GM21367 (cell line): ENCODE results near the gene UBE3D.
"Not testable (repeated sequence)": the region's sequence is repeated elsewhere in the genome, so short reads cannot be mapped to it uniquely, and the experiment has no call there.

Experiments used
- ATAC-seq: cut with Tn5 transposase; IDR thresholded peaks from one replicate; pipeline ENCODE4 v1.9.1; 2021; ENCODE audit not compliant: unreplicated experiment

Gene UBE3D

DNA sequence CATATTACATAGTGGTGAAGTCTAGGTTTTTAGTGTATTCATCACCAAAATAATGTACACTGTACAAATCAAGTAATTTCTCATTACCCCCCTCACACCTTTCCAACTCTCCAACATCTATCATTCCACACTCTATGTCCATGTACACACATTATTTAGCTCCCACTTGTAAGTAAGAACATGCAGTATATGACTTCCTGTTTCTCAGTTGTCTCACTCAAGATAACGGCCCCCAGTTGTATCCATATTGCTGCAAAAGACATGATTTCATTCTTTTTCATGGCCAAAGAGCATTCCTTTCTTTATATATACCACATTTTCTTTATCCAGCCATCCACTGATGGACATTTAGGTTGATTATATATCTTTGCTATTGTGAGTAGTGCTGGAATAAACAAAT is 86.0 kb downstream of the UBE3D start:
- no peak for ATAC-seq

DNA sequence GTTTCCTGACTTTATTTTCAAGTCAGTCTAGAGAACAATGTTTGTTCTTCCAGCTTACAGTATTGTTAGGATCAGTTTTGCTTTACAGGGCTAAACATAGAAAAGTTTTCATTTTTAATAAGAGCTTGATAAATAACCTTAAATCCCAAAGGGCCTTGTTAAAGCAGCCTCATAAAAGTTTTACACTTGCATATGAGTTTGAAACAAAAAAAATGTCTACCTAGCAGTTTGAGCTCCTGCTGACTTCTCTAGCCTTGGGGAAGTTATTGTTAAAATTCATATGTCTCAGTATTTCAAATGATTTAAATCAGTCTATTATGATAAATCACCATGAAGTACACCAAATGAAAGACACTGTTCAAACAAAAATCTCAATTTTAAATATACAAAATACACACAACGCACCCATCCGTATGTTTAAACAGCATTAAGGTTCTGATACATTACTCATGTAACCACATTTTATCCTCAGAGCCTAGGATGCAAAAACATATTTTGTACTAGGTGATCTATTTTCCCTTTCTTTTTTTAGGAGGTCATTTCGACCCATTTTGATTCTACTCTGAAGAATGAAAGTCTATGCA is 87.2 kb downstream of the UBE3D start:
- no peak for ATAC-seq

DNA sequence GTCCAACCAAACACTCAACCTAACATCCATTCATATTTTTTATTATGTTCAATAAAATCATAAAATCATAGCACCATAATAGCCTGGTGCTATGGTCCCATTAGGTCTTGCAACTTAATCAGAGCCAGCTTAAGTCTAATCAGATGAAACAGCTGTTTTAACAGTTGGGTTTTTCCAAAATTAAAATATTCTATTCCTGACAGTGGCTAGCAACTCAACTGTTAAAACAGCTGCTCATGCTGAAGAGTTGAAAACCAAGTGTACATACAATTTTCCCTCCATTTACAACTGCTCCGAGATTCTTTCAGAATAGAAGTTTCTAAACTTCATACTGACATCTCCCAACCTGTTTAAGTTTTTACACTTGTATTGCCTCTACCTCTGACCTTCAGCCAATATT is 89.5 kb downstream of the UBE3D start:
- ATAC-seq: no peak

DNA sequence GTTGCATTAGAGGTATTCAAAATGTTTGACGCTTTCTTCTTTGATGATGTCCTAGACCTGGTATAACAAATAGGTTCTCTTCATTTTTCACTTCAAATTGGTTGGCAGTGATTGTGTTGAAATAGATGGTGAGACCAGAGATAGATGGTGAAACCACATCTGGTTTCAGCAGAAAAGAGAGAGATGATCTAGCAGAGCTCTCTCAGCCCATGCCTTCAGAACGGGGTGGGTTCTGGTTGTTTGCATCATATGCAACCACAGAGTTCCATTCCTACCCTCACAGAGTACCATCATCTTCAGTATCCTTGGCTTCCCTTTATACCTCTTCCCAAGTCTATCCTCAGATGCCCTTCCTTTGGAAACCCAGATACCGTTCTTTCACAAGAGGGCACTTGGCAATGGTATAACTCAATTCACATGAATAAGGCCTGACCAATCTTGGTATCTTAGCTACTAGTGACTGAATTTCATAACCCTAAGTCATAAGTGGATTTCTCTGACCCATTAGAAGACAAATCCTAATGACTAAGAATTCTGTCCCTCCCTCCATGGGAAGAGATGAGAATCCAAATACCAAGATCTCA is 93.7 kb downstream of the UBE3D start:
- no peak for ATAC-seq

DNA sequence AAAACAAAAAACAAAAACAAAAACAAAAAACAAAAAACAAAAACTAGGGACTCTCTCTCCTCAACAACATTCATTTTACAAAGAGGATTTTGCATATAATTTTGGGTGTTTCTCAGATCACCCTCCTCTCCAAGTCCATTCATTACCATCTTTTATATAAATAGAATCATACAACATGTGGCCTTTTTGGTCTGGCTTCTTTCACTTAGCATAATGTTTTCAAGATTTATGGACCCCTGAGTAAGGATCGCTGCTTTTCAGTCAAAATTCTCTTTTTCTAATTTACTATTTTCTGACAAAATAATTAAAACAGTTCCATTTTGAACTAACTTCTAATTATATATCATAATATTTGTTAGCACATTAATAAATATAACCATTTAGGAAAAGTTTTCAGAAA is 94.8 kb downstream of the UBE3D start:
- ATAC-seq: no peak

DNA sequence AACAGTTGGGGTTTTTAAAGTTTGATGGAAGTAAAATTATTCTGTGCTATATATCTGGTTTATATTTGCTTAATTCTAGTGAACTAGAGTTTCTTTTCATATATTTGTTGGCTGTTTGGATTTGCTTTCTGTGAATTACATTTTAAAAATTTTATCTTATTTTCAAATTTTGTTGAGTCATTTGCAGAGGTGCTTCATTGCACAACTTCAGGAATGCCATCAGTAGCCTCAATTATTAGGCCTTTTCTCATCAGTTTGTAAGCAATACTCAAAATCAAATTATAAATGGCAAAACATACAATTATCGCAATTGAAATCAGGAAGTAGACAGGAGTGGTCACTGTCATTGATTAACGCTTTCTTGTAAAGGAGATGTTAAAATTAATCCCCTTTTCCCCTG is 96.9 kb downstream of the UBE3D start:
- no peak for ATAC-seq

DNA sequence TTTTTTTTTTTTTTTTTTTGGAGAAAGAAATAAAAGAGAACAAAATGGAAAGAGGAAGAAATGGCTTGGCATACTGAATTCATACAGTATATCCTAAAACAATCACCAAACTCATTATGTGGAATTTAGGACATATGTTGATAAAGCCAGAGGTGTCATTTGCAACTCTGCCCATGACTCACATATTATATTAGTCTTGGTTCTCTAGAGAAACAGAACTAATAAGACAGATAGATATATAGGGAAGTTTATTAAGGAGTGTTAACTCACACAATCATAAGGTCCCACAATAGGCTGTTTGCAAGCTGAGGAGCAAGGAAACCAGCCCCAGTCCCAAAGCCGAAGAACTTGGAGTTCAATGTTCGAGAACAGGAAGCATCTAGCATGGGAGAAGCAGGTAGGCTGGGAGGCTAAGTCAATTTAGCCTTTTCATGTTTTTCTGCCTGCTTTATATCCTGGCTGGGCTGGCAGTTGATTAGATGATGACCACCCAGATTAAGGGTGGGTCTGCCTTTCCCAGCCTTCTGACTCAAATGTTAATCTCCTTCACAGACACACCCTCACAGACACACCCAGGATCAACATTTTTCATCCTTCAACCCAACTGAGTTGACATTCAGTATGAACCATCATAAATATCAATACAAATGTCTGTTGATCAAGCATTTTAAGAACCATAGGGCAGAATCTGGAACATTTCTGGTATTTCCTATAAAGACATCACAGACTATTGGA is 102.3 kb downstream of the UBE3D start:
- no peak for ATAC-seq

DNA sequence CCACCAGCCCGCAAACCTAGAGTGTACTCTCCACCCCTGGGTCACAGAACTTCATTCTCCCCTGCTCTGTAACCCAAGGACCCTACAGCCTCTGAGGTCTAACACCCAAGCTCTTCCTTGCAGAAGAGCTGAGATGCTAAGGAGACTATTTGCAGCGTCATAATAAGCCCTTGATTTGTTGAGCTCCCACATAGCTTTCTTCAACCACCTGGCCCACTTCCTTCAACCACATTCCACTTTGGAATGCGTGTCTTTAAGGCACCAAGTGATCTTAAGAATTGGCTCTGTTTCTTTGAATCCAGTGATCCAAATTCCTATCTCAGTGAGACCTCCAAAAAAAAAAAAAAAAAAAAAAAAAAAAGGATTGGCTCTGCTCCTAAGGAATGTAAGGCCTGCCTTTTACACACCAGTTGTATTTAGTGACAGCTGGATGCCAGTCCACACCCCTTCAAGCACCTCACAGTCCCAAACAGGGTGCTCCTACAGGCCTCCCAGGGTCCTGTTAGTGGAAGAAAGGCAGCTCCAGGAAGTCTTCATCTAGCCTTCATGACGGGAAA is 106.2 kb downstream of the UBE3D start:
- no peak for ATAC-seq

DNA sequence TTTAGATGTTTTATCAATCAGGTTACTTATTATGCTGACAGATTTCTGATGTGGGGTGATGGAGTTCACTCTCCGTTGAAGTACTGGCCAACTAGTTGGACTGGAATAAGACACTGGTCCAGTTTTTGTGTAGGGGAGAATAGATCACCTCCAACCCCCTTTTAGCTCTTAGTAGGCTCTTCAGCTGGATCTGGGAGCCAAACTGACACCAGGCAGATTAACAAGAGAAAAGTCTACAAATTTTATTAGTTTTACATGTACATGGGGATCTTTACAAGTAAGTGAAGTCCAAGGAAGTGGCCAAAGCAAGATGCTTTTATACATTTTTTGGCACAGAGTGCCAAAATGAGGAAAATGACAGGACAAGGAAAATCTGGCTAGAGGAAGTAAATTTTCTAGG is 107.1 kb downstream of the UBE3D start:
- ATAC-seq: no peak

DNA sequence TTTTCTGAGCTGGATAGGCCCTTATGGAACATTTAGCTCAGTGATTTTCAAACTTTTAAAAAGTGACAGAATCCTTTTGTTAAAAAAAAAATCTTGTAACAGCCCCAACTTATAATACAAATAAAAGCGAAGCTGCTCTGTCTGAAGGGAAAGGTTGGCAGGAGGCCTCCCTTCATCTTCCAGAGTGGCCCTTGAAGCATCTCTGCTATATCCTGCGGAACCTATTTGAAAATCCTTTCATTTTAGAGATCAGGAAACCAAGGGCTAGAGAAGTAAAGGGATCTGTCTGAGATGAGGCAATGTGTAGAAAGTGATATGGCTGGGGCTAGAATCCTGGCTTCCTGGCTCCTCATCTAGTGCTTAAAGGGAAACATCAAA is 107.8 kb downstream of the UBE3D start:
- no peak for ATAC-seq

DNA sequence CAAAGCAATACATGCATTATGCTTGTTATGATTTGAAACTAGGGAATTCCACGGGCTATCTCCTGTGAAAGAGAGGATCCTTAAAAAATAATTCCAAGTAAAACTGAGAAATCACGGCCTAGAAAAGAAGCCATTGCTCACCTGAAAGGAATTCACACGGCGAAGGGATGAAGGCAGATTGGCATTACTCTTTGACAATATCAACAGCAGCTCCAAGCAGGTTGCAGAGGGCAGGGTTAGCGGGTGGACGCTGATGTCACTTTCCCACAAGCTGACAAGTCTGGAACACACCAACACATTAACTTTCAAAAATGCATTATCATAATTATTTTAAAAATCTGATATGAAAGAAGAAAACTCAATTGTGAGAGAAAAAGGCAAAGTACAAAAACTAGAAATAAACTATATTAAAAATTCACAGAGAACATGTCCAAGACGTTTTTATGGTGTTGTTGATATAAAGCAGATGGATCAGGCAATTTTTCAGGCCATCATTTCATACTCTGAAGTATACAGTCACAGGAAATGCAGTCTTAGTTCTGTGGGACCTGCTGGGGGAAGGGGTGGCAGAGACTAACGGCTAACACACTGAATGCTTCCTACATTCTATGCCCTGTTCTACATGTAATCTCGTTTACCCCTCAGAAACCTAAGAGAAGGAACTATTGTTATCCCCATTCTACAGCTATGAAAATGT is 108.3 kb downstream of the UBE3D start:
- no peak for ATAC-seq

DNA sequence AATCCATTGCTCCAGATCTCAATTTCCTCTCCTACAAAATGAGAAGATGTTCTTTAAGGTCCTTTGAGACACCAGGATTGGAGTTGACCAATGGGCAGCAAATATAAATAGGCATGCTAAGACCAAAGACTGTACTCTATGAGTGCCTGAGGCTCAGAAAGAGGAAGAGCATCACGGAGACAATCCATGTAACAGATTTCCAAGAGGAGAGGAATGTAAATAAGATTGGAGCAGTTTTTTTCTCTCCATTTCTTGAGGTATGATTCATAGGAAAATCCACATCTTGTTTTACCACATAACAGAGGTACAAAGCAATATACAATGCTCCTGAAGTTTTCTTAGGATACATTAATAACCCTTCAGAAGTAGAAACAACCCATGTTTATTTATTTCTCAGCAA is 109.8 kb downstream of the UBE3D start:
- ATAC-seq: no peak

DNA sequence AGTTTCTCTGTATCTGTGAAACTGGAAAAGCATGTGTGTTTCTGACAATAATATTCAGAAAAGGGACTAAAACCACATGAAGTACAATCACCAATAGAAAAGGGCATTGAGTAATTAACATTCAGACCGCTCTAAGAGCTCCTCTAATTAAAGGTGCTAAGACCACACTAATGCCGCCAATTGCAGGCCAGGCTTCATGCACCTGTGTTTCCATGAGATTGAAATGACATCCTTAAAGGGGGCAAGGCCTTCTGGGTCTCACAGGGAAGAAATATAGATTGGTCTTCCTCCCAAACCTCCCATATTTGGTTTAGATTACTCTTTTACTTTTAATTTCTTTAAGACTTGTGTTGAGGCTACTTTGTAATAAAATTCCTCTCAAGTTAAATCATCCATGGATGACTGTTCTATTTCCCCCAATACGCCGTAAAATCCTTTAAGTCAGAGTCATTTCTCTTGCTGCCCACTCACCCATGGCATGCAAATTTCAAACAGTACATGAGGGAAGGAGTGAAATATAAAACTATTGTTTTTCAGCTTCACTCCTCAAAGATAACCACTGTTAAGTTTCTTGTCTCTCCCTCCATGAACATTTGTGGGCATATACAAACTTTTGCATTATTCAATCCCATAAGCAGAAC is 110.6 kb downstream of the UBE3D start:
- peak; percentile 87 for ATAC-seq

DNA sequence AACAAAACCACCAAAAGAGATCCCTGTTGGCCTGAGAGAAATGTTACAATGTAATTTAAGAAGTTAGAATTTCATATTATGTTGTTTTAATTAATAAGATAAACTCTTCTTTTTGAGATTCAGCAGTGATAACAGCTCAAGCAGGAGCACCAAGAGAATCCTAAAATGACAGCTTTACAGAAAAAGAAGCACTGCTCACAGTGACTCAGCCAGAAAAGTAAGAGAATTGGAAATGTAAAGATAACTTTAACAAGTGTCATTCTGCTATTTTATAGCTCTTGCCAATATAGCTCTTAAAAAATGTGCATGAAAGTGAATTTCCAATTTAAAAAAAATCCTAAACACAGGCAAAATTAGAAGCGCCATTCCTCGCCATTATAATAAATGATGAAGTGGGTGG is 111.3 kb downstream of the UBE3D start:
- no peak for ATAC-seq

DNA sequence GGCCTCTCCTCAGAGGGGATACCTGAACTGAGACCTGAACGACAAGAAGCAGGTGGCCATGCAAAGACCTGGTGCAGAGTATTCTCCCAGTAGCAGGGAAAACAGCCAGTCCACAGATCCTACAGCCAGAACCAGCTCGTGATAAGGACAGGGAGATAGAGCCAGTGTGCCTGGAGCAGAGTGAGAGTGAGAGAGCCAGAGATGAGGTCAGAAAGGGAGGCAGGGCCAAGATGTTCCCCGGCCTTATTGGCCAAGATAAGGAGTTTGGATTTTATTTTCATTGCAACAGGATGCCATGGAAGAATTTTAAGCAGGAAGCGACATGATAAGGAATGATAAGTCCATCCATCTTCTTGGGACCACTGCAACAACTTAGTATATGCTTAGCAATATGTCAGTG is 111.8 kb downstream of the UBE3D start:
- ATAC-seq: no peak

DNA sequence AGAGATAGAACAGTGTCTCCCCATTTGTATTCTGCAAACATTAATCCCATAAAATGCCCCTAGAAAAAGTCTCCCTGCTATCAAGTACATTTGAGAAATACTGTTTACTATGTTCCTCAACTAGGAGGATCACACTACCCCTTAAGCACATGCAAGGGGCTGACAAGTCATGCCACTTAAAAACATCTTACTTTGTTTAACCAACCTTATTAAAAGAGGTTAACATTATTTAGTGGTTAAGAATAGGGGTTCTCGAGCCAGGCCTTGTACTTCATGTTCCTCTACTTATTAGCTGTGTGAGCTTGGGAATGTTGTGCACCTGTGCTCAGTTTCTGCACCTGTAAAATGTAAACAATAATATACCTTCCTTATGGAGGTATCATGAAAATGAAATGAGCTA is 113.7 kb downstream of the UBE3D start:
- ATAC-seq: no peak

DNA sequence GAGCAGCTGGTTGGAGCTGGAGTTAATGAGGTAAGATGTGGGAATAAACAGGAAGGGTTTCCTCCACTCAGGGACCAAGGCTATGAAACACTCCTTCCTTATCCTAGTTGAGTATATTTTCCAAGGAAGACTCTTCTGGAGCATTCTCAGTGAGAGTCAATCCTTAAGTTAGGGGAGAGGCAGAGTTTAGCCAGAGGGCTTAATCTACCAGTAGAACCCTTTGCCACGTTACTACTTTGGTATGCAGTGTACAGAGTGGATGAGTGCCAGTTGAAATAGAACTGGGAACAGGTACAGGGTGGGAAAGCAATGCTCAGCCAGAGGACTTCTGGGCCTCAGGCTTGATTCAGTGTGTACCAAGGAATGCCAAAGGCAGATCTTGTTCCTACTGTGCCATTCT is 114.3 kb downstream of the UBE3D start:
- no peak for ATAC-seq

DNA sequence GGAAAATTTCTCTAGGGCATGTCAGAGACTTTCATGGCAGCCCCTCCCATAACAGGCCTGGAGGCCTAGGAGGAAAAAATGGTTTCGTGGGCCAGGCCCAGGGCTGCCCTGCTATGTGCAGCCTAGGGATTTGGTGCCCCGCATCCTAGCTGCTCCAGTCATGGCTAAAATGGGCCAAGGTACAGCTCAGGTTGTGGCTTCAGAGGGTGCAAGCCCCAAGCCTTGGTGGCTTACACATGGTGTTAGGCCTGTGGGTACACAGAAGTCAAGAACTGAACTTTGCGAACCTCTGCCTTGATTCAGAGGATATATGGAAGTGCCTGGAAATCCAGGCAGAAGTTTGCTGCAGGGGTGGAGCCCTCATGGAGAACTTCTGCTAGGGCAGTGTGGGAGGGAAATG is 134.7 kb downstream of the UBE3D start:
- ATAC-seq: not testable (repeated sequence)

DNA sequence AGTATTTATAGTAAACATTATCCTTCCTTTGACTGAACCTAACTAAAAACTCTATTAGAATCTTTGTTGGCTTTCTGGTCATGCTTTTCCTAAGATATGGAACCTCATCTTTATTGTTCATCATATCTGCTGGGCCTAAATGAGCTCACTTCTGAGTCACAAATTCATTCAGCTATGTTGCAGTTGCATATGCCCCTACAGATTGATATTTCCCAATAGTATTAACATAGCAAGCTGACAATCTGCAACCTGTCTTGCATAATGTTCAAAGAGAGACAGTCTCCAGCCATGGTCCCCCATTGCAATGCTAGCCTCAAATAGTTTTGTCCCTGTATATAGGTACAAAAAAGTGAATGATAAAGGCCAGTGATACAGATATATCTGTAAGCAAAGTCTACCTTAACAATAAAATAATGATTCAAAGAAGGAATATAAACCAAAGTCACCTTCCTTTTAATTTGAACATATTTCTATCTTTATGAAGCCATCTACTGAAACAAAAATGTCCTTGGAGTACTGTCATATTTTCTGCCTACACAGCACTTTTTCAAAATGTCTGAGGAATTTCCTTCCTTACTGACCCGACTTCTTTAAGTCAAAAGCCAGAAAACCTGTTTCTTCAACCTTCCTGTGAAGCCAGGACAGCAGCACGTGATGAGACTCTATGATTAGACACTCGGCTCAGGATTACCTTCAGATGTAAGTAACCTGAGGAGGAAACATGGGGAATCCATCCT is 140.7 kb downstream of the UBE3D start:
- no peak for ATAC-seq

DNA sequence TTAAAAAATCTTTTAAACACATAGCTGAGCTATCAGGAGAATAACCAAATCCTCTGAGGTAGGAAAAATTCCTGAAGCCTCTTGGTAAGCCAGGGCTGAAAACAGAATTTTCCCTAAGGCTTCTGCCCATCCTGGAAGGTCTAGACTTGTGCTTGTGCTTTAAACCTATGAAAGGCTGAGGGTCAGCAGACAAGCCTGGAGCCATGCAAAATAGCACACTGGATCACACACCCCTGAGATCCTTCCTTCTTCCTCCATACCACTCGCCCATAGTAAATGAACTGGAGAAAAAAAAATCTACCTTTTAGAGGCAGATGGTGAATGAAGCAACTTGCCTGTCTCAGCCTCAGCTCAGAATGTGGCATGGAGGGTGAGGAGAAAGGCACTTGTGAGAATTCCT is 144.4 kb downstream of the UBE3D start:
- ATAC-seq: no peak
